Breast epithelium (tissue), 4 donors: Measurements from ENCODE around the gene LHPP. TPM values are rescaled to one million over a fixed set of nuclear protein-coding genes. Genes with fewer than 3 reads are reported as not detected.
A peak's percentile ranks its signal among the peaks of the same experiment; 100 is the strongest.

Source experiments
- DNase-seq, 2 donors: peaks; one replicate each; pipeline ENCODE4 v3.0.0-alpha.2; 2019; ENCODE audit warnings: low spot score in 2 of 2
- H3K27ac ChIP-seq, 2 donors: fragments of 200-600 bp; sonication (generic) in 1 of 2; one replicate each; pipeline ENCODE4 v1.5.1; 2016 to 2019; ENCODE audit warnings: mild to moderate bottlenecking in 1 of 2
- H3K27me3 ChIP-seq, 2 donors: fragments of 200-600 bp; sonication (generic) in 1 of 2; one replicate each; pipeline versions ENCODE4 v1.5.1 to v1.6.0; 2017 to 2019; ENCODE audit warnings: control low read depth in 1 of 2, mild to moderate bottlenecking in 1 of 2
- H3K36me3 ChIP-seq: fragments of 200-600 bp; one replicate; pipeline ENCODE4 v1.5.1; 2019
- H3K4me1 ChIP-seq, 2 donors: fragments of 200-600 bp; sonication (generic); one replicate each; pipeline ENCODE4 v1.5.1; 2016 to 2019; ENCODE audit warnings: control low read depth in 1 of 2
- H3K4me3 ChIP-seq, 3 donors: fragments of 200-600 bp; sonication (generic); 1 replicate in 2 of 3; 2 replicates in 1 of 3; pipeline ENCODE4 v1.5.1; 2016 to 2019; ENCODE audit warnings: mild to moderate bottlenecking in 3 of 3, moderate library complexity in 2 of 3
- H3K9me3 ChIP-seq, 2 donors: fragments of 200-600 bp; sonication (generic) in 1 of 2; one replicate each; pipeline ENCODE4 v1.5.1; 2016 to 2019; ENCODE audit warnings: control low read depth in 1 of 2
- POLR2A ChIP-seq: fragments of 450-650 bp; IDR thresholded peaks from one replicate; pipeline ENCODE4 v1.6.1; 2016; ENCODE audit warnings: antibody characterized with exemption, mild to moderate bottlenecking, moderate library complexity
- POLR2AphosphoS5 ChIP-seq, 3 donors: sonication (generic); formaldehyde crosslinking; IDR thresholded peaks; one replicate each; pipeline ENCODE4 v1.6.1; 2017; ENCODE audit warnings: antibody characterized with exemption in 3 of 3
- intact Hi-C: fragments of 100-400 bp; cut with DNase I; formaldehyde crosslinking; loops from one replicate; pipeline ENCODE4 v1.15.1; 2023; ENCODE audit warnings: low total_unique reads
- total RNA-seq, 3 donors: library from RNA; depleted of rRNA; stranded (reverse); fragments of >200 nt; gene quantifications; one replicate each; pipeline ENCODE4 v1.1.0, GENCODE V29; 2016
- TF ChIP-seq, protein P1 (sequence below), 3 donors: fragments of 450-650 bp; IDR thresholded peaks; one replicate each; pipeline ENCODE4 v1.5.1; 2016 to 2017; ENCODE audit warnings: antibody characterized with exemption in 3 of 3, mild to moderate bottlenecking in 3 of 3, moderate library complexity in 3 of 3

Gene LHPP
- total RNA-seq, 3 donors from 2014 or later = 13.1 to 19.6 (median 17.0) TPM

DNA sequence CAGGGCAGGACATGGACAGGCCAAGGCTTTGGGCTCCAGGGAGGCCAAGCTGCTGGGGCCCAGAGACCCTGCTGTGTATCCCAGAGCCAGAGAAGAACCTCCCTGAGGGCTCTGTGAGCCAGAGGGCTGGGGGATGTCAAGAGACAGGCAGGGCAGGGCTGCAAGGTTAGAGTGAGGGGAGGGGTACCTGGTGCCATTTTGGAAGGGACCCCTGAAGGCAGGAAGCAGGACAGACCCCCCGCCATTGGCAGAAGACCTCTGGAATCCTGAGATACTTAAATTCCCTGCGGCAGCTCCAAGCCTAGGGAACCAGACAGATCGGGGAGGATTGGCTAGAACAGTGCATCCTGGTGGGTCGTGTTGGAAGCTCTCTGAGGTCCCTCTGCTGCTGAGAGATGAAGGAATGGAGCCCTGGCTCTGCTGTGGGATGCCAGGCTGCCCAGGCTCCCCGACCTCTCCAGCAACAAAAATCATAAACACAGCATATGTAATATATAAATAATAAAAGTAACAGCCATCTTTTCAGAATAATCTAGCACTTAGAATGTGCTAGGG lies 75.0 kb downstream of the LHPP start:
- Histone ChIP-seq H3K4me3 (no peak overlapping the region), H3K27ac (peak overlapping the region in 1 of 2 donors; percentile 43), H3K4me1 (no peaks in the 10 kb centered on the region), H3K27me3 (no peaks in the 10 kb centered on the region), H3K36me3 (no peaks in the 10 kb centered on the region), H3K9me3 (no peaks in the 10 kb centered on the region)
- no peak for DNase-seq
- intact Hi-C loops = no loop called here
- TF ChIP-seq POLR2AphosphoS5 (IDR thresholded peaks at IDR 0.05) (no peak), POLR2A (no peak)
- TF ChIP-seq, protein P1, sequence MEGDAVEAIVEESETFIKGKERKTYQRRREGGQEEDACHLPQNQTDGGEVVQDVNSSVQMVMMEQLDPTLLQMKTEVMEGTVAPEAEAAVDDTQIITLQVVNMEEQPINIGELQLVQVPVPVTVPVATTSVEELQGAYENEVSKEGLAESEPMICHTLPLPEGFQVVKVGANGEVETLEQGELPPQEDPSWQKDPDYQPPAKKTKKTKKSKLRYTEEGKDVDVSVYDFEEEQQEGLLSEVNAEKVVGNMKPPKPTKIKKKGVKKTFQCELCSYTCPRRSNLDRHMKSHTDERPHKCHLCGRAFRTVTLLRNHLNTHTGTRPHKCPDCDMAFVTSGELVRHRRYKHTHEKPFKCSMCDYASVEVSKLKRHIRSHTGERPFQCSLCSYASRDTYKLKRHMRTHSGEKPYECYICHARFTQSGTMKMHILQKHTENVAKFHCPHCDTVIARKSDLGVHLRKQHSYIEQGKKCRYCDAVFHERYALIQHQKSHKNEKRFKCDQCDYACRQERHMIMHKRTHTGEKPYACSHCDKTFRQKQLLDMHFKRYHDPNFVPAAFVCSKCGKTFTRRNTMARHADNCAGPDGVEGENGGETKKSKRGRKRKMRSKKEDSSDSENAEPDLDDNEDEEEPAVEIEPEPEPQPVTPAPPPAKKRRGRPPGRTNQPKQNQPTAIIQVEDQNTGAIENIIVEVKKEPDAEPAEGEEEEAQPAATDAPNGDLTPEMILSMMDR (IDR thresholded peaks at IDR 0.05) = no peak

GRCh38 chr10:124537166-124537725 lies 75.6 kb downstream of the LHPP start:
- intact Hi-C loops = no loop called here
- DNase-seq = no peak
- TF ChIP-seq POLR2A = no peak
- TF ChIP-seq POLR2AphosphoS5 (IDR thresholded peaks at IDR 0.05) = no peak
- TF ChIP-seq, protein P1 (IDR thresholded peaks at IDR 0.05) = no peak
- no peaks in the 10 kb centered on the region for H3K27me3 ChIP-seq
- no peak overlapping the region for H3K27ac ChIP-seq
- H3K36me3 ChIP-seq = no peaks in the 10 kb centered on the region
- H3K4me1 ChIP-seq = no peaks in the 10 kb centered on the region
- no peak overlapping the region for H3K4me3 ChIP-seq
- no peaks in the 10 kb centered on the region for H3K9me3 ChIP-seq

DNA sequence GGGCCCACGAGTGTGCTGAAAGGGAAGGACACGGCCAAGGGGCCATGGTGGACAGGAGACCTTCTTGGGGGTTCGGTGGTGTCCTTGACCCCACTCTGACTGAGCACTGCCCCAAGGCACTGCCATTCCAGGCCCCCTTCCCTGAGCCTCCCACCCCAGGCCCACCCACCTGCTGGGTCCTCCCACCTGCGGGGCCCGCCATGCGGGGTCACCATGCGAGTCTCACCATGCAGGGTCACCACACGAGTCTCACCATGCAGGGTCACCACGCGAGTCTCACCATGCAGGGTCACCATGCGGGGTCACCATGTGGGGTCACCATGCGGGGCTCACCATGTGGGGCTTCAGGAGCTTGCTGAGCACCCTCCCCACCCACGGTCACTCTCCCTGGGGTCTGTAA lies 76.3 kb downstream of the LHPP start:
- Histone ChIP-seq H3K36me3 (no peaks in the 10 kb centered on the region), H3K27me3 (no peaks in the 10 kb centered on the region), H3K9me3 (no peaks in the 10 kb centered on the region), H3K4me3 (no peak overlapping the region), H3K4me1 (no peaks in the 10 kb centered on the region), H3K27ac (no peak overlapping the region)
- DNase-seq = no peak
- intact Hi-C loops = no loop called here
- TF ChIP-seq, protein P1 (IDR thresholded peaks at IDR 0.05) = no peak
- TF ChIP-seq POLR2AphosphoS5 (IDR thresholded peaks at IDR 0.05) (no peak), POLR2A (no peak)

- no peaks in the 10 kb centered on the region for H3K9me3 ChIP-seq
- no peaks in the 10 kb centered on the region for H3K27me3 ChIP-seq
- H3K4me3 ChIP-seq = no peak overlapping the region
- H3K4me1 ChIP-seq = no peaks in the 10 kb centered on the region
- no peak overlapping the region for H3K27ac ChIP-seq
- intact Hi-C loops = no loop called here
- TF ChIP-seq POLR2AphosphoS5 (IDR thresholded peaks at IDR 0.05) = no peak
- TF ChIP-seq POLR2A = no peak
- TF ChIP-seq, protein P1 (IDR thresholded peaks at IDR 0.05) = no peak
- no peak for DNase-seq
- no peaks in the 10 kb centered on the region for H3K36me3 ChIP-seq
Observed at GRCh38 chr10:124538706-124539105, 77.1 kb downstream of the LHPP start.

- Histone ChIP-seq H3K9me3 (no peaks in the 10 kb centered on the region), H3K4me1 (no peaks in the 10 kb centered on the region), H3K27ac (no peak overlapping the region), H3K36me3 (no peaks in the 10 kb centered on the region), H3K27me3 (no peaks in the 10 kb centered on the region), H3K4me3 (no peak overlapping the region)
- intact Hi-C loops = loop anchor here (5.0 kb wide), 1 partner anchor 202 kb away; the partner anchor contains the start of gene FAM53B
- DNase-seq = no peak
- TF ChIP-seq POLR2A (no peak), POLR2AphosphoS5 (IDR thresholded peaks at IDR 0.05) (no peak)
- TF ChIP-seq, protein P1 (IDR thresholded peaks at IDR 0.05) = peak; percentile 10 to 64 (median 55)
Observed at GRCh38 chr10:124539935-124540641, 78.5 kb downstream of the LHPP start.
